Mesenchymal stem cell (in vitro differentiated cells and primary cell): ENCODE results near the gene HAGHL.

Experiments
- DNase-seq: peaks from one replicate; pipeline ENCODE4 v3.0.0-alpha.2; 2013
- H2AFZ ChIP-seq: one replicate; pipeline ENCODE4 v1.6.1; 2013; ENCODE audit warnings: low read depth, mild to moderate bottlenecking, control low read depth, inconsistent platforms, low read length, moderate library complexity
- H2AK5ac ChIP-seq: 2 replicates; pipeline ENCODE4 v1.6.1; 2013; ENCODE audit warnings: low read length, moderate library complexity, mild to moderate bottlenecking, inconsistent platforms; ENCODE audit not compliant: severe bottlenecking
- H2BK120ac ChIP-seq: one replicate; pipeline ENCODE4 v1.6.1; 2013; ENCODE audit warnings: low read depth, mild to moderate bottlenecking, inconsistent platforms, low read length, moderate library complexity
- H2BK12ac ChIP-seq, 2 experiments: one replicate each; pipeline ENCODE4 v1.6.1; 2013; ENCODE audit warnings: inconsistent platforms in 2 of 2, low read length in 2 of 2, mild to moderate bottlenecking in 2 of 2, moderate library complexity in 2 of 2, control low read depth in 1 of 2
- H2BK15ac ChIP-seq: one replicate; pipeline ENCODE4 v1.6.1; 2013; ENCODE audit warnings: mild to moderate bottlenecking, low read depth, inconsistent platforms; ENCODE audit not compliant: poor library complexity, severe bottlenecking
- H2BK5ac ChIP-seq: 2 replicates; pipeline ENCODE4 v1.6.1; 2013; ENCODE audit warnings: low read depth, mild to moderate bottlenecking, low read length, control low read depth, inconsistent platforms; ENCODE audit not compliant: poor library complexity, severe bottlenecking
- H3K14ac ChIP-seq, 2 experiments: one replicate each; pipeline ENCODE4 v1.6.1; 2013; ENCODE audit warnings: inconsistent platforms in 2 of 2, low read length in 2 of 2, control low read depth in 1 of 2, mild to moderate bottlenecking in 1 of 2, moderate library complexity in 1 of 2
- H3K18ac ChIP-seq, 2 experiments: one replicate each; pipeline ENCODE4 v1.6.1; 2013; ENCODE audit warnings: inconsistent platforms in 2 of 2, low read length in 2 of 2, control low read depth in 1 of 2, low read depth in 1 of 2, mild to moderate bottlenecking in 1 of 2
- H3K23ac ChIP-seq, 2 experiments: one replicate each; pipeline ENCODE4 v1.6.1; 2013; ENCODE audit warnings: inconsistent platforms in 2 of 2, low read length in 2 of 2, mild to moderate bottlenecking in 2 of 2, moderate library complexity in 2 of 2, control low read depth in 1 of 2
- H3K27ac ChIP-seq: 2 replicates; pipeline ENCODE4 v1.5.1; 2013; ENCODE audit warnings: mild to moderate bottlenecking, moderate library complexity, low read length, control low read depth, inconsistent platforms; ENCODE audit not compliant: poor library complexity, severe bottlenecking
- H3K27me3 ChIP-seq, 2 experiments: 2 replicates each; pipeline versions ENCODE4 v1.6.1 to v1.7.0; 2013; ENCODE audit warnings: low read length in 2 of 2, mild to moderate bottlenecking in 2 of 2, moderate library complexity in 2 of 2, control low read depth in 1 of 2, inconsistent platforms in 1 of 2; ENCODE audit not compliant: control insufficient read depth in 1 of 2, insufficient read depth in 1 of 2
- H3K36me3 ChIP-seq, 2 experiments: 2 replicates each; pipeline versions ENCODE4 v1.6.1 to v1.7.0; 2013; ENCODE audit warnings: low read length in 2 of 2, control low read depth in 1 of 2, inconsistent platforms in 1 of 2, low read depth in 1 of 2, mild to moderate bottlenecking in 1 of 2; ENCODE audit not compliant: insufficient read depth in 2 of 2, control insufficient read depth in 1 of 2
- H3K4ac ChIP-seq, 2 experiments: one replicate each; pipeline ENCODE4 v1.6.1; 2013; ENCODE audit warnings: inconsistent platforms in 2 of 2, low read length in 2 of 2, mild to moderate bottlenecking in 2 of 2, moderate library complexity in 2 of 2, control low read depth in 1 of 2, low read depth in 1 of 2
- H3K4me1 ChIP-seq: 2 replicates; pipeline ENCODE4 v1.6.1; 2013; ENCODE audit warnings: low read depth, low read length, control low read depth; ENCODE audit not compliant: control insufficient read depth, insufficient read depth
- H3K4me2 ChIP-seq: 2 replicates; pipeline ENCODE4 v1.6.1; 2013; ENCODE audit warnings: low read length, mild to moderate bottlenecking, inconsistent platforms; ENCODE audit not compliant: poor library complexity, severe bottlenecking
- H3K4me3 ChIP-seq, 2 experiments: 2 replicates each; pipeline versions ENCODE4 v1.5.1 to v1.7.0; 2013; ENCODE audit warnings: low read length in 2 of 2, mild to moderate bottlenecking in 2 of 2, control low read depth in 1 of 2, low read depth in 1 of 2; ENCODE audit not compliant: insufficient read depth in 1 of 2
- H3K79me1 ChIP-seq: replicated peaks from 2 replicates; pipeline ENCODE4 v1.6.1; 2013; ENCODE audit warnings: mild to moderate bottlenecking, control low read depth, low read length, inconsistent platforms; ENCODE audit not compliant: poor library complexity, severe bottlenecking
- H3K9ac ChIP-seq: 2 replicates; pipeline ENCODE4 v1.7.0; 2013; ENCODE audit warnings: mild to moderate bottlenecking, low read length, moderate library complexity
- H3K9me3 ChIP-seq: 2 replicates; pipeline ENCODE4 v1.7.0; 2013; ENCODE audit warnings: mild to moderate bottlenecking, low read length; ENCODE audit not compliant: control insufficient read depth
- H4K8ac ChIP-seq: one replicate; pipeline ENCODE4 v1.6.1; 2013; ENCODE audit warnings: inconsistent platforms, mild to moderate bottlenecking, low read length, moderate library complexity
- H4K91ac ChIP-seq: one replicate; pipeline ENCODE4 v1.6.1; 2013; ENCODE audit warnings: mild to moderate bottlenecking, low read length, inconsistent platforms
- WGBS: methylation state at CpG from one replicate; pipeline ENCODE4 v1.1.7; 2013; ENCODE audit warnings: mixed read lengths; 5-methylcytosine and 5-hydroxymethylcytosine counted together

Gene HAGHL

GRCh38 chr16:678858-679813 lies 47.8 kb upstream of the HAGHL start:
- H2BK12ac ChIP-seq, result peak overlapping the region; percentile 14 to 70
- H2BK120ac ChIP-seq, result no peak overlapping the region
- H3K9me3 ChIP-seq, result no peaks in the 10 kb centered on the region
- 38% methylated on average over 46 of the region's 52 CpGs for WGBS
- peak overlapping the region; percentile 88 for H3K4me2 ChIP-seq
- H2BK5ac ChIP-seq, result no peak overlapping the region
- peak overlapping the region; percentile 50 to 95 for H3K18ac ChIP-seq
- H3K4me1 ChIP-seq, result peaks cover 68% of the 10 kb centered on the region
- peaks cover 22 to 51% of the 10 kb centered on the region in 2 experiments for H3K36me3 ChIP-seq
- H4K91ac ChIP-seq, result peak overlapping the region; percentile 70
- H3K27me3 ChIP-seq, result no peaks in the 10 kb centered on the region
- peak overlapping the region; percentile 52 to 80 for H3K4me3 ChIP-seq
- peak overlapping the region; percentile 83 for H3K27ac ChIP-seq
- peak overlapping the region; percentile 15 for H2BK15ac ChIP-seq
- peak overlapping the region in 1 of 2 experiments; percentile 92 for H3K14ac ChIP-seq
- DNase-seq, result peak; percentile 67
- H3K9ac ChIP-seq, result peak overlapping the region; percentile 55
- H3K23ac ChIP-seq, result no peak overlapping the region
- H2AK5ac ChIP-seq, result peak overlapping the region; percentile 1
- H4K8ac ChIP-seq, result peak overlapping the region; percentile 86
- H3K79me1 ChIP-seq, result peaks cover 6% of the 10 kb centered on the region
- H2AFZ ChIP-seq, result peak overlapping the region; percentile 33
- H3K4ac ChIP-seq, result peak overlapping the region; percentile 10 to 92

GRCh38 chr16:679814-680624 lies 46.9 kb upstream of the HAGHL start, which contains the start of gene STUB1:
TSS of gene STUB1 (plus strand) at chr16:680410. CDS start at chr16:680526, 116 bp downstream.
- WGBS, result 3% methylated on average over 46 of the region's 91 CpGs

DNA sequence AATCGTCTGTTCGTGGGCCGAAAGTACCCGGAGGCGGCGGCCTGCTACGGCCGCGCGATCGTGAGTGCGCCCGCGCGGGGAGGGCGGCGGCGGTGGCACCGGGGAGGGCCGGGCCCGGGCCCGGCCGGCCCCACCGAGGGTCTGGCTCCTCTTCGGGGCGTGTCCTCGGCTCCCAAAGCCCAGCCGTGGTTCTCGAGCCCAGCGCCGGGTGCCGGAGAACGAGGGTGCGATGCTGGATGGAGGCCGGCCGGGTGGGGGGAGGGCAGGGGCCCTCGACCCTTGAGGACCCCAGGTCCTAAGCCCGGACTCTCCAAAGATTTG lies 46.3 kb upstream of the HAGHL start:
- Histone ChIP-seq H3K4me2 (peak overlapping the region; percentile 83), H2AFZ (no peak overlapping the region), H4K8ac (peak overlapping the region; percentile 72), H3K14ac (peak overlapping the region in 1 of 2 experiments; percentile 80), H3K23ac (no peak overlapping the region), H3K9me3 (no peaks in the 10 kb centered on the region), H4K91ac (peak overlapping the region; percentile 52), H2BK5ac (peak overlapping the region; percentile 20), H3K27ac (peak overlapping the region; percentile 59), H2BK120ac (peak overlapping the region; percentile 45), H2BK12ac (no peak overlapping the region), H3K4ac (peak overlapping the region; percentile 65 to 91), H2AK5ac (no peak overlapping the region), H3K36me3 (peaks cover 29 to 58% of the 10 kb centered on the region in 2 experiments), H3K9ac (peak overlapping the region; percentile 94), H3K4me3 (peak overlapping the region; percentile 80 to 93), H3K79me1 (peaks cover 14% of the 10 kb centered on the region), H3K4me1 (peaks cover 71% of the 10 kb centered on the region), H3K18ac (peak overlapping the region; percentile 50 to 76), H3K27me3 (no peaks in the 10 kb centered on the region), H2BK15ac (no peak overlapping the region)
- no peak for DNase-seq
- under 1% methylated on average over 38 of the region's 38 CpGs for WGBS

More at GRCh38 chr16:679814-680624, 46.9 kb upstream of the HAGHL start, which contains the start of gene STUB1:
- Histone ChIP-seq H3K9ac (peak within 1 kb of the TSS; percentile 94), H2BK5ac (peak within 1 kb of the TSS; percentile 20), H4K8ac (peak within 1 kb of the TSS; percentile 92), H2BK12ac (peak within 1 kb of the TSS in 1 of 2 experiments; percentile 70), H3K14ac (peak within 1 kb of the TSS in 1 of 2 experiments; percentile 92), H3K4me3 (peak within 1 kb of the TSS; percentile 80 to 93), H2AFZ (peak within 1 kb of the TSS; percentile 81), H2BK120ac (peak within 1 kb of the TSS; percentile 91), H3K36me3 (peaks cover 24 to 52% of the 10 kb centered on the region in 2 experiments), H3K79me1 (peaks cover 8% of the 10 kb centered on the region), H3K4me1 (peaks cover 71% of the 10 kb centered on the region), H2AK5ac (no peak within 1 kb of the TSS), H3K23ac (peak within 1 kb of the TSS in 1 of 2 experiments; percentile 85), H3K4ac (peak within 1 kb of the TSS; percentile 91 to 92), H3K27ac (peak within 1 kb of the TSS; percentile 88), H3K9me3 (no peaks in the 10 kb centered on the region), H3K27me3 (no peaks in the 10 kb centered on the region), H2BK15ac (peak within 1 kb of the TSS; percentile 15), H3K18ac (peak within 1 kb of the TSS; percentile 58 to 99), H4K91ac (peak within 1 kb of the TSS; percentile 83), H3K4me2 (peak within 1 kb of the TSS; percentile 88)
- peak; percentile 90 for DNase-seq
